Caco-2 (cell line): Measurements from ENCODE around the gene LYST. TPM values are rescaled to one million over a fixed set of nuclear protein-coding genes. Genes with fewer than 3 reads are reported as not detected.
"Not testable (repeated sequence)": the region's sequence is repeated elsewhere in the genome, so short reads cannot be mapped to it uniquely, and the experiment has no call there.

Source experiments
- BruUV-seq: library from RNA; stranded (reverse); fragments of 400-500 nt; replicated peaks from 2 replicates; lab custom pipeline; 2021; lab: Mats Ljungman, UMichigan
- CTCF ChIA-PET: fragments of 300-600 bp; sonication (Branson Sonifier 250); formaldehyde crosslinking; loops from one replicate; lab custom pipeline; 2022; ENCODE audit warnings: antibody characterized with exemption; lab: Charles Lee
- POLR2A ChIA-PET: fragments of 300-600 bp; sonication (Branson Sonifier 250); formaldehyde crosslinking; loops from one replicate; lab custom pipeline; 2022; ENCODE audit warnings: antibody characterized with exemption; lab: Charles Lee
- DNase-seq, 2 experiments: peaks; one replicate each; pipeline versions ENCODE4 v3.0.0 to v3.0.0-alpha.2; 2020 to 2022
- H3K27me3 ChIP-seq: replicated peaks from 2 replicates; pipeline ENCODE4 v1.6.0; 2011; ENCODE audit warnings: low read length; ENCODE audit not compliant: control insufficient read depth, insufficient read depth
- H3K36me3 ChIP-seq: 2 replicates; pipeline ENCODE4 v1.5.1; 2011; ENCODE audit warnings: low read length; ENCODE audit not compliant: control insufficient read depth, insufficient read depth
- H3K4me1 ChIP-seq: fragments of 250-450 bp; sonication (Bioruptor Pico); 2 replicates; pipeline ENCODE4 v1.5.1; 2020; ENCODE audit warnings: mild to moderate bottlenecking
- H3K4me3 ChIP-seq: 2 replicates; pipeline ENCODE4 v1.5.1; 2011; ENCODE audit warnings: low read depth, mild to moderate bottlenecking, control low read depth, low read length
- H3K9me3 ChIP-seq: fragments of 250-450 bp; sonication (Bioruptor Pico); 2 replicates; pipeline ENCODE4 v1.5.1; 2020; ENCODE audit warnings: mild to moderate bottlenecking, moderate library complexity
- H3K27ac Mint-ChIP-seq: one replicate; pipeline ENCODE4 v1.8.0; 2022; ENCODE audit warnings: mixed read lengths; ENCODE audit not compliant: unreplicated experiment
- H3K27me3 Mint-ChIP-seq: one replicate; pipeline ENCODE4 v1.8.0; 2022; ENCODE audit warnings: mixed read lengths; ENCODE audit not compliant: insufficient read depth, unreplicated experiment
- H3K36me3 Mint-ChIP-seq: one replicate; pipeline ENCODE4 v1.8.0; 2022; ENCODE audit warnings: mild to moderate bottlenecking, mixed read lengths; ENCODE audit not compliant: insufficient read depth, unreplicated experiment
- H3K4me1 Mint-ChIP-seq: one replicate; pipeline ENCODE4 v1.8.0; 2022; ENCODE audit warnings: low read depth, mixed read lengths; ENCODE audit not compliant: unreplicated experiment
- H3K4me3 Mint-ChIP-seq: one replicate; pipeline ENCODE4 v1.8.0; 2022; ENCODE audit warnings: mild to moderate bottlenecking, moderate library complexity, mixed read lengths; ENCODE audit not compliant: unreplicated experiment
- H3K9me3 Mint-ChIP-seq: one replicate; pipeline ENCODE4 v1.8.0; 2022; ENCODE audit warnings: mixed read lengths; ENCODE audit not compliant: unreplicated experiment
- CTCF ChIP-seq, 2 experiments: fragments of 200-600 bp in 1 of 2; IDR thresholded peaks; 1 replicate in 1 of 2; 2 replicates in 1 of 2; pipeline versions ENCODE4 v1.5.1 to v1.8.0; 2011 to 2022; ENCODE audit warnings: antibody characterized with exemption in 1 of 2, control low read depth in 1 of 2, inconsistent platforms in 1 of 2, low read depth in 1 of 2, low read length in 1 of 2, mild to moderate bottlenecking in 1 of 2, moderate library complexity in 1 of 2; ENCODE audit not compliant: insufficient read depth in 1 of 2, severe bottlenecking in 1 of 2, unreplicated experiment in 1 of 2
- intact Hi-C: fragments of 100-400 bp; cut with micrococcal nuclease; formaldehyde crosslinking; loops from one replicate; pipeline ENCODE4 v1.10.0; 2022; ENCODE audit not compliant: unreplicated experiment
- total RNA-seq: library from RNA; stranded (reverse); gene quantifications from 2 replicates; pipeline ENCODE4 v1.2.3, GENCODE V29; 2022

The LYST gene
- total RNA-seq, 1 experiment from 2014 or later, result 5.6 TPM

GRCh38 chr1:235639226-235640205 is 227.2 kb downstream of the LYST start:
- no peak for DNase-seq
- ChIA-PET POLR2A (no interaction called here), CTCF (no interaction called here)
- no peak for TF ChIP-seq CTCF (IDR thresholded peaks at IDR 0.05; ENCODE audit: insufficient read depth in 1 of 2, low read depth in 1 of 2, low read length in 1 of 2, severe bottlenecking in 1 of 2, unreplicated experiment in 1 of 2)
- Mint-ChIP-seq H3K4me1 (peaks cover 7% of the 10 kb centered on the region), H3K27ac (no peak overlapping the region), H3K27me3 (no peaks in the 10 kb centered on the region), H3K36me3 (peaks cover 10% of the 10 kb centered on the region), H3K9me3 (no peaks in the 10 kb centered on the region), H3K4me3 (no peak overlapping the region)
- Histone ChIP-seq H3K4me3 (no peak overlapping the region), H3K4me1 (no peaks in the 10 kb centered on the region), H3K9me3 (no peaks in the 10 kb centered on the region), H3K27me3 (no peaks in the 10 kb centered on the region), H3K36me3 (no peaks in the 10 kb centered on the region)
- intact Hi-C loops, result loop anchor here (10.0 kb wide), 1 partner anchor 205 kb away; no protein-coding TSS in a partner anchor
- BruUV-seq, result no TSS peak

- H3K4me1 Mint-ChIP-seq, CTCF ChIA-PET, intact Hi-C loops: not testable (repeated sequence)
Measured at GRCh38 chr1:235638612-235639011, 228.1 kb downstream of the LYST start.

GRCh38 chr1:235637756-235638534 is 228.8 kb downstream of the LYST start:
- Histone ChIP-seq H3K9me3 (no peaks in the 10 kb centered on the region), H3K4me3 (no peak overlapping the region), H3K4me1 (no peaks in the 10 kb centered on the region), H3K27me3 (no peaks in the 10 kb centered on the region), H3K36me3 (no peaks in the 10 kb centered on the region)
- BruUV-seq, result no TSS peak
- no peak for DNase-seq
- POLR2A ChIA-PET, result no interaction called here
- peaks cover 9% of the 10 kb centered on the region for H3K36me3 Mint-ChIP-seq
- H3K9me3 Mint-ChIP-seq, result no peaks in the 10 kb centered on the region
- TF ChIP-seq CTCF (IDR thresholded peaks at IDR 0.05; ENCODE audit: insufficient read depth in 1 of 2, low read depth in 1 of 2, low read length in 1 of 2, severe bottlenecking in 1 of 2, unreplicated experiment in 1 of 2), result no peak
- peaks cover 2% of the 10 kb centered on the region for H3K4me1 Mint-ChIP-seq
- no peak overlapping the region for H3K27ac Mint-ChIP-seq
- intact Hi-C loops, result no loop called here
- H3K4me3 Mint-ChIP-seq, result no peak overlapping the region
- CTCF ChIA-PET, result no interaction called here
- no peaks in the 10 kb centered on the region for H3K27me3 Mint-ChIP-seq

More at GRCh38 chr1:235638612-235639011, 228.1 kb downstream of the LYST start:
- H3K36me3 Mint-ChIP-seq, H3K27me3 ChIP-seq, H3K9me3 ChIP-seq, H3K4me1 ChIP-seq, H3K9me3 Mint-ChIP-seq, BruUV-seq, H3K4me3 ChIP-seq, H3K27ac Mint-ChIP-seq, H3K36me3 ChIP-seq, H3K27me3 Mint-ChIP-seq, DNase-seq, H3K4me3 Mint-ChIP-seq, POLR2A ChIA-PET: not testable (repeated sequence)
